GM19468 (cell line): ENCODE data around the gene UEVLD.

Source experiments
- ATAC-seq: cut with Tn5 transposase; IDR thresholded peaks from one replicate; pipeline ENCODE4 v1.9.1; 2021; ENCODE audit warnings: mild to moderate bottlenecking, moderate library complexity, moderate number of reproducible peaks; ENCODE audit not compliant: unreplicated experiment; ENCODE audit errors: extremely low read depth

UEVLD gene

GRCh38 chr11:18588297-18589252 is at the start of gene UEVLD:
Gene UEVLD (minus strand): TSS chr11:18588734. CDS start chr11:18588654, 80 bp downstream.
- ATAC-seq, result peak; percentile 30

GRCh38 chr11:18634140-18635032 is 45.9 kb upstream of the UEVLD start, which contains the start of gene SPTY2D1:
Gene SPTY2D1 (minus strand): TSS chr11:18634342. CDS start chr11:18634257, 85 bp downstream.
- peak; percentile 77 for ATAC-seq

GRCh38 chr11:18633256-18634139 is 45.0 kb upstream of the UEVLD start:
- peak; percentile 79 for ATAC-seq

- no peak for ATAC-seq
Observed at GRCh38 chr11:18632841-18633240, 44.3 kb upstream of the UEVLD start.

- no peak for ATAC-seq
Observed at GRCh38 chr11:18624161-18624560, 35.6 kb upstream of the UEVLD start.

- no peak for ATAC-seq
Observed at GRCh38 chr11:18623707-18624106, 35.2 kb upstream of the UEVLD start.

GRCh38 chr11:18618342-18619025 is 29.9 kb upstream of the UEVLD start:
- no peak for ATAC-seq

- no peak for ATAC-seq
Observed at GRCh38 chr11:18617688-18618341, 29.3 kb upstream of the UEVLD start.

GRCh38 chr11:18615628-18616392 is 27.3 kb upstream of the UEVLD start:
- ATAC-seq, result peak; percentile 82

GRCh38 chr11:18614667-18615066 is 26.1 kb upstream of the UEVLD start:
- no peak for ATAC-seq

- ATAC-seq, result no peak
Observed at GRCh38 chr11:18612394-18612793, 23.9 kb upstream of the UEVLD start.

- no peak for ATAC-seq
Observed at GRCh38 chr11:18611196-18611595, 22.7 kb upstream of the UEVLD start.

- ATAC-seq, result no peak
Observed at GRCh38 chr11:18608376-18608775, 19.8 kb upstream of the UEVLD start.

GRCh38 chr11:18600915-18601569 is 12.5 kb upstream of the UEVLD start:
- no peak for ATAC-seq

- ATAC-seq, result no peak
Observed at GRCh38 chr11:18599739-18600230, 11.3 kb upstream of the UEVLD start, which contains the start of gene MISFA. Gene MISFA (plus strand): TSS chr11:18599789. CDS start chr11:18599929, 140 bp downstream.

GRCh38 chr11:18594999-18595749 is 6.6 kb upstream of the UEVLD start:
- ATAC-seq, result no peak
